HepG2 (cell line): Measurements from ENCODE around the gene SCN8A.

Experiments used
- ATF4 ChIP-seq, 2 experiments: fragments of 450-650 bp in 1 of 2; sonication (generic) in 1 of 2; formaldehyde crosslinking; IDR thresholded peaks; 2 replicates each; pipeline versions ENCODE4 v1.5.0 to v1.8.0; 2020 to 2022; ENCODE audit warnings: mild to moderate bottlenecking in 1 of 2, missing genetic modification reagents in 1 of 2
- CBX5 ChIP-seq: sonication (generic); formaldehyde crosslinking; IDR thresholded peaks from 2 replicates; pipeline ENCODE4 v1.4.0; 2020; ENCODE audit warnings: missing genetic modification reagents, borderline replicate concordance
- KAT2B ChIP-seq: fragments of 150-350 bp; IDR thresholded peaks from 2 replicates; pipeline ENCODE4 v1.6.1; 2014; ENCODE audit warnings: low read depth, low read length, borderline replicate concordance
- MYC ChIP-seq: sonication (generic); formaldehyde crosslinking; IDR thresholded peaks from 2 replicates; pipeline ENCODE4 v1.9.0; 2021; ENCODE audit warnings: missing genetic modification reagents, borderline replicate concordance
- NR3C1 ChIP-seq: sonication (generic); formaldehyde crosslinking; IDR thresholded peaks from 2 replicates; pipeline ENCODE4 v1.4.0; 2020; ENCODE audit warnings: missing genetic modification reagents
- POLR2A ChIP-seq, 2 experiments: IDR thresholded peaks; 2 replicates each; pipeline ENCODE4 v1.6.1; 2011; ENCODE audit warnings: low read depth in 2 of 2, low read length in 2 of 2, mild to moderate bottlenecking in 1 of 2, moderate library complexity in 1 of 2; ENCODE audit not compliant: insufficient read depth in 1 of 2
- REPIN1 ChIP-seq: sonication (generic); formaldehyde crosslinking; IDR thresholded peaks from 2 replicates; pipeline ENCODE4 v1.8.0; 2022; ENCODE audit warnings: missing genetic modification reagents, low read depth, mild to moderate bottlenecking, borderline replicate concordance
- RFXAP ChIP-seq: sonication (generic); formaldehyde crosslinking; IDR thresholded peaks from 2 replicates; pipeline ENCODE4 v1.4.0; 2020; ENCODE audit warnings: missing genetic modification reagents, borderline replicate concordance
- RXRA ChIP-seq: sonication (generic); formaldehyde crosslinking; IDR thresholded peaks from 2 replicates; pipeline ENCODE4 v1.5.1; 2020; ENCODE audit warnings: missing genetic modification reagents
- SUZ12 ChIP-seq: fragments of 150-350 bp; IDR thresholded peaks from 2 replicates; pipeline ENCODE4 v1.6.1; 2014; ENCODE audit warnings: low read depth, low read length
- ZFP36 ChIP-seq: fragments of 150-350 bp; IDR thresholded peaks from 2 replicates; pipeline ENCODE4 v1.6.1; 2018; ENCODE audit warnings: borderline replicate concordance, low read length, low read depth; ENCODE audit not compliant: partially characterized antibody
- TF ChIP-seq, protein P1 (sequence below): sonication (generic); formaldehyde crosslinking; IDR thresholded peaks from 2 replicates; pipeline ENCODE4 v1.5.0; 2020; ENCODE audit warnings: mild to moderate bottlenecking, missing genetic modification reagents, moderate library complexity

DNA sequence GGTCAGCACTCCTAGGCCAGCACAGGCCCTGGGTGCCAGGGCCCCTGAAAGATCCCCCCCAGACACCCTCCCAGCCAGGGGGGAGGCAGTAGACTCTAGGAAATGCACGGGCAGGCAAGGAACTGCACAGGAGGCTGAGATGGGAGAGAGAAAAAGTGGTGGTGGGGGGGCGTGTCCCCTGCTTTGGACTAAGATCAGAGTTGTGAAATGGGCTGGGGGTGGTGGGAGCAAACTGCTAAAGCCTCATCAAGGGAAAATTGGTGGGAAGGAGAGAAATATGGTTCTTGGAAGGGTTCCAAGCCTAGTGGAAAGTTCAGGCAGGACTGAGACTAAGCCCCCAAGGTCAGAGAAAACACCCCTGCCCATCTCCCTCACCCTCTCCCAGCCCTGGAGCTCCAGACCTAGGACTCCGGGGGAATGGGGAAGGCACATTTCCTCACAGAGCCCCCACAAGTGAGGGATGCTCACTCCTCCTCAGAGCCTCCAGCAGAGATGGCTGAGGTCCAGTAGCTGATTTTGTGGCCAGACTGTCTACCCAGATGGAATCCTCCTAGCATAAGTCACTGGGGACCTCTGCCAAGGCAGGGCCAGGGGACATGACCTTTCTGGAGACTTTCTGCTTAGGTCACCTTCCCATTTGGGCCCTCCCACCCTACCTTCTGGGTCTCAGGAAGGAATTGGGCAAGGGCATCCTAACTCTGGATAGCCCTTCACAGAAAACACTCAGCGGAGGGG is 227.7 kb downstream of the SCN8A start:
- TF ChIP-seq REPIN1 (CRISPR knock-in tag) (no peak), MYC (no peak), ZFP36 (no peak), ATF4 (CRISPR knock-in tag; IDR thresholded peaks at IDR 0.05) (no peak), SUZ12 (no peak), KAT2B (no peak), CBX5 (CRISPR knock-in tag) (no peak), RFXAP (no peak), NR3C1 (CRISPR knock-in tag) (no peak), POLR2A (IDR thresholded peaks at IDR 0.05; ENCODE audit: insufficient read depth in 1 of 2, low read depth in 2 of 2, low read length in 2 of 2) (no peak), RXRA (CRISPR knock-in tag) (no peak)
- TF ChIP-seq, protein P1, sequence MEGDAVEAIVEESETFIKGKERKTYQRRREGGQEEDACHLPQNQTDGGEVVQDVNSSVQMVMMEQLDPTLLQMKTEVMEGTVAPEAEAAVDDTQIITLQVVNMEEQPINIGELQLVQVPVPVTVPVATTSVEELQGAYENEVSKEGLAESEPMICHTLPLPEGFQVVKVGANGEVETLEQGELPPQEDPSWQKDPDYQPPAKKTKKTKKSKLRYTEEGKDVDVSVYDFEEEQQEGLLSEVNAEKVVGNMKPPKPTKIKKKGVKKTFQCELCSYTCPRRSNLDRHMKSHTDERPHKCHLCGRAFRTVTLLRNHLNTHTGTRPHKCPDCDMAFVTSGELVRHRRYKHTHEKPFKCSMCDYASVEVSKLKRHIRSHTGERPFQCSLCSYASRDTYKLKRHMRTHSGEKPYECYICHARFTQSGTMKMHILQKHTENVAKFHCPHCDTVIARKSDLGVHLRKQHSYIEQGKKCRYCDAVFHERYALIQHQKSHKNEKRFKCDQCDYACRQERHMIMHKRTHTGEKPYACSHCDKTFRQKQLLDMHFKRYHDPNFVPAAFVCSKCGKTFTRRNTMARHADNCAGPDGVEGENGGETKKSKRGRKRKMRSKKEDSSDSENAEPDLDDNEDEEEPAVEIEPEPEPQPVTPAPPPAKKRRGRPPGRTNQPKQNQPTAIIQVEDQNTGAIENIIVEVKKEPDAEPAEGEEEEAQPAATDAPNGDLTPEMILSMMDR (CRISPR knock-in tag) = no peak
